Upper lobe of left lung (tissue), 6 donors: ENCODE measurements around the gene ZAP70. TPM values are rescaled to one million over a fixed set of nuclear protein-coding genes. Genes with fewer than 3 reads are reported as not detected.

Experiments used
- ATAC-seq, 2 donors: fragments of 200-7000 bp; cut with Tn5 transposase; one replicate each; pipeline ENCODE4 v1.9.1; 2022; ENCODE audit warnings: mild to moderate bottlenecking in 2 of 2, moderate library complexity in 2 of 2; ENCODE audit not compliant: low FRiP score in 2 of 2
- DNase-seq, 2 donors: peaks; one replicate each; pipeline ENCODE4 v3.0.0-alpha.2; 2019 to 2020
- H3K27ac ChIP-seq, 4 donors: fragments of 200-600 bp; sonication (generic); one replicate each; pipeline ENCODE4 v1.5.1; 2016 to 2019
- H3K27me3 ChIP-seq, 4 donors: fragments of 200-600 bp; sonication (generic); one replicate each; pipeline ENCODE4 v1.5.1; 2017 to 2019
- H3K36me3 ChIP-seq, 4 donors: fragments of 200-600 bp; sonication (generic); one replicate each; pipeline ENCODE4 v1.5.1; 2016 to 2019
- H3K4me1 ChIP-seq, 4 donors: fragments of 200-600 bp; sonication (generic); one replicate each; pipeline ENCODE4 v1.5.1; 2018 to 2019
- H3K4me3 ChIP-seq, 4 donors: fragments of 200-600 bp; sonication (generic); one replicate each; pipeline ENCODE4 v1.5.1; 2017 to 2019; ENCODE audit warnings: mild to moderate bottlenecking in 2 of 4, moderate library complexity in 1 of 4
- H3K9me3 ChIP-seq, 4 donors: fragments of 200-600 bp; sonication (generic); one replicate each; pipeline ENCODE4 v1.5.1; 2018 to 2019
- EP300 ChIP-seq, 4 donors: sonication (generic); formaldehyde crosslinking; IDR thresholded peaks; one replicate each; pipeline ENCODE4 v1.5.1; 2017; ENCODE audit warnings: antibody characterized with exemption in 4 of 4, control low read depth in 2 of 4
- POLR2A ChIP-seq, 4 donors: fragments of 450-650 bp; IDR thresholded peaks; one replicate each; pipeline ENCODE4 v1.5.1; 2016 to 2017; ENCODE audit warnings: antibody characterized with exemption in 4 of 4, mild to moderate bottlenecking in 2 of 4
- POLR2AphosphoS5 ChIP-seq, 2 donors: sonication (generic); formaldehyde crosslinking; IDR thresholded peaks; one replicate each; pipeline ENCODE4 v1.5.1; 2017; ENCODE audit warnings: antibody characterized with exemption in 2 of 2
- WGBS, 2 donors: methylation state at CpG; one replicate each; pipeline ENCODE4 v1.1.5; 2017 to 2018; 5-methylcytosine and 5-hydroxymethylcytosine counted together
- total RNA-seq, 6 donors: library from RNA; depleted of rRNA in 4 of 6; stranded (reverse); fragments of >200 nt in 4 of 6; gene quantifications; one replicate each; pipeline versions ENCODE4 v1.1.0 to v1.2.1, GENCODE V29; 2016 to 2021
- TF ChIP-seq, protein P1 (sequence below), 6 experiments: fragments of 450-650 bp in 4 of 6; fragments of 200-600 bp in 2 of 6; sonication (generic) in 2 of 6; IDR thresholded peaks; one replicate each; pipeline ENCODE4 v1.5.1; 2016 to 2019; ENCODE audit warnings: antibody characterized with exemption in 6 of 6
- donor health status: DM: no; HTN: no; CAD: no; lungs with moderate emphysema.
- donor health status: DM: no; HTN: yes; CAD: no; lungs with severe emphysema.

The ZAP70 gene
- total RNA-seq, 6 donors from 2014 or later: 6.4 to 88.0 (median 11.3) TPM

DNA sequence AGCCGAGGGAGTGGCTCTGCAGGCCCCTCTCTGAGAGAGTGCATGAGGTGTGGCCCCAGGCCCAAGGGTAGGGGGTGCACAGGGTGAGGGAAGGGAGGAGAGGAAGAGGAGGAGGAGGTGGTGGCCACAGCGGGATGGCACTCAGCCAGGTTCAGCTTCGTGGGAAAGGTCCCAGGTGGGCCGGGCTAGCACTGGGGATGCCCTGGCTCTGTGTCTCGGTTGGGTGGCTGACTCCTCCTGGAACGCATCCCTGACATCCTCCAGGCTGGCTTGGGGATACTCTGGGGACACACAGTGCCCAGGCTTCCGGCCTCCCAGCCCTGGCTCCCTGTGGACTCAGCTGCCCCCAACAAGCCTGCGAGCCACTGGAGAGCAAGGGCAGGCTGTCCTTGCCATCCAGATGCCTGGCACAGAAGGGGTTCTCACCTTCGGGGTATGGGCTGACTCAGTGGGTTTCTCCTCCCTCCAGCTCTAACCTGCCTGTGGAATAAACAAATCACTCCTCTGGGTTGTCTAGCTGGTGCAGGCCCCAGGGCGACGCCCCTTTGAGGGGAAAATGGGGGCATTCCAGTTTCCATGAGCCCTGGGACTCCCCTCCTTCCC, 582 bp upstream of the ZAP70 start:
- peak overlapping the region; percentile 18 to 84 (median 28) for H3K27ac ChIP-seq

DNA sequence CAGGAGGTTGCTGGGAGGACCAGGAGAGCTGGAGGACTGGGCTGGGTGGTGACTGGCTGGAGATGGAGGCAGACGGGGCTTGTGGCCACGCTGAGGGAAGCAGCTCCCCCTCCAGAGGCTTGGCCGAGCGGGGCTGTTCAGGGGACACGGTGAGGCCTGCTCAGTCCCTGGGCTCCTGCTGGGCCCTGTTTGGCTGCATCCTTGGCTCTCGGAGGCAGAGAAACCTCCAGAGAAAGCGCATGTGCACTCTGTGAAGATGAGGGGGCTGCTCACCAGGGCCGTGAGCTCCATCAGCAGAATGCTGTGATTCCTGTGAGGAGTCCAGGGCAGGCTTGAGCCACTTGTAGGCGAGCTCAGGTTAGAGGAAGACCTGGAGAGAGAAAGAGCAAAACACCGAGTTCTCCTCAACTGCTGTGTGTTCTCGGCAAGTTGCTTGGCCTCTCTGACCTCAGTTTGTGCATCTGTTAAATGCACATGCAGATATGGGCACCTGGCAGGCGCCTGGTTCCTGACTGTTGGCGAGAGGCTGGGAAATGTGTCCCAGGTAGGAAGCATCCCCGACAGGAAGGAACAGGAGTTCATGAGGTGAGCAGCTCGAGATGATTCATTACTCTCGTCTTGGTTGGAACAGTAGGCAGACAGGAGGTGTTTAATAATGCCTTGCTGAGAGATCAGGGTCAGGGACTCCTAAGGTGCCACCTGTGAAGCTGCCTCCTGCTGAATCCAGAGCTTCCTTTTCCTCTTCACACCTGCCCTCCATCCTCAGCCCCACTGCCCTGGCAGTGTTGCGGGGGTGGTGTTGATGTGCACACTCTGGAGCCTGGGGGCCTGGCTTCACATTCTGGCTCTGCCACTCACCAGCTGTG, 941 bp downstream of the ZAP70 start:
- DNase-seq (peak in 1 of 2 donors; percentile 46), ATAC-seq (no peak)
- Histone ChIP-seq H3K36me3 (no peaks in the 10 kb centered on the region), H3K27ac (peak overlapping the region; percentile 18 to 84 (median 52)), H3K4me3 (peak overlapping the region in 3 of 4 donors; percentile 7 to 37 (median 32)), H3K27me3 (no peaks in the 10 kb centered on the region), H3K4me1 (no peaks in the 10 kb centered on the region), H3K9me3 (no peaks in the 10 kb centered on the region)
- 75 to 82% methylated on average over 15 to 17 of the region's 17 CpGs for WGBS, 2 donors
- TF ChIP-seq POLR2A (IDR thresholded peaks at IDR 0.05) (no peak), POLR2AphosphoS5 (IDR thresholded peaks at IDR 0.05) (no peak), EP300 (IDR thresholded peaks at IDR 0.05) (no peak)
- TF ChIP-seq, protein P1, sequence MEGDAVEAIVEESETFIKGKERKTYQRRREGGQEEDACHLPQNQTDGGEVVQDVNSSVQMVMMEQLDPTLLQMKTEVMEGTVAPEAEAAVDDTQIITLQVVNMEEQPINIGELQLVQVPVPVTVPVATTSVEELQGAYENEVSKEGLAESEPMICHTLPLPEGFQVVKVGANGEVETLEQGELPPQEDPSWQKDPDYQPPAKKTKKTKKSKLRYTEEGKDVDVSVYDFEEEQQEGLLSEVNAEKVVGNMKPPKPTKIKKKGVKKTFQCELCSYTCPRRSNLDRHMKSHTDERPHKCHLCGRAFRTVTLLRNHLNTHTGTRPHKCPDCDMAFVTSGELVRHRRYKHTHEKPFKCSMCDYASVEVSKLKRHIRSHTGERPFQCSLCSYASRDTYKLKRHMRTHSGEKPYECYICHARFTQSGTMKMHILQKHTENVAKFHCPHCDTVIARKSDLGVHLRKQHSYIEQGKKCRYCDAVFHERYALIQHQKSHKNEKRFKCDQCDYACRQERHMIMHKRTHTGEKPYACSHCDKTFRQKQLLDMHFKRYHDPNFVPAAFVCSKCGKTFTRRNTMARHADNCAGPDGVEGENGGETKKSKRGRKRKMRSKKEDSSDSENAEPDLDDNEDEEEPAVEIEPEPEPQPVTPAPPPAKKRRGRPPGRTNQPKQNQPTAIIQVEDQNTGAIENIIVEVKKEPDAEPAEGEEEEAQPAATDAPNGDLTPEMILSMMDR (IDR thresholded peaks at IDR 0.05): no peak

More for the DNA sequence above, 582 bp upstream of the ZAP70 start:
- peak in 1 of 2 donors; percentile 54 for DNase-seq
- no peak for ATAC-seq
- Histone ChIP-seq H3K36me3 (no peaks in the 10 kb centered on the region), H3K27me3 (no peaks in the 10 kb centered on the region), H3K9me3 (no peaks in the 10 kb centered on the region), H3K4me3 (peak overlapping the region in 1 of 4 donors; percentile 37), H3K4me1 (no peaks in the 10 kb centered on the region)
- 77 to 79% methylated on average over 7 to 11 of the region's 11 CpGs for WGBS, 2 donors
- no peak for TF ChIP-seq EP300 (IDR thresholded peaks at IDR 0.05)
- TF ChIP-seq, protein P1 (IDR thresholded peaks at IDR 0.05): no peak
- no peak for TF ChIP-seq POLR2A (IDR thresholded peaks at IDR 0.05)
- TF ChIP-seq POLR2AphosphoS5 (IDR thresholded peaks at IDR 0.05): no peak

DNA sequence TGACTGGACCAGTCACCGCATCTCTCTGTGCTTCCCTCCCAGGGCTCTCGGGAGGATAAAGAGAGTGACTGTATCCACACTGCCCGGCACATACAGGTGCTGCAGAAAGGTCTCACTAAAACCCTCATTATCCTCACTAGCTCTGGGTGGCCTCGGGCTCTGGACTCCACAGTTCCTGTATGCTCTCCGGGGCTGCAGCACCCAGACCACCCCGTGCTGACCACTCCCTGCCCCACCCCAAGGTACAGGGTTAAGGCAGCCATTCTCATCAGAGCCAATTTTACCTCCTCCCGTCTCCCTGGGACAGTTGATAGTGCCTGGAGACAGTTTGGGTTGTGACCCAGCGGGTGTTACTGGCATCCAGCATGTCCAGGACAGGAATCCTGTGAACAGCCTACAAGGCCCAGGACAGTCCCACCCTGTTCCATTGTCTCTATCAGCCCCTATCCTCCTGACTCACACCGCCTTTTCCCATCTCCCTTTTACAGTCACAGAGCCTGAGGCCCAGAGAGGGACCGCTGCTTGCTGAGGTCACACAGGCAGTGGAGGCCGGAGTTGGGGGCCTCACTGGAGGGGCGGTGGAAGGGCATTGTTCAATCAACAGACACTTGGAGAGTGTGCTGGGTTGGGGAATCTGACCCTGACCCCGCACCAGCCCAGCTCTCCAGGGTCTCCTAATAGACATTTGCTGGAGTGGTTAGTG, 1.7 kb downstream of the ZAP70 start:
- no peak for ATAC-seq
- peak in 1 of 2 donors; percentile 16 for DNase-seq
- WGBS, 2 donors: 90 to 92% methylated on average over 12 to 13 of the region's 13 CpGs
- Histone ChIP-seq H3K27me3 (no peaks in the 10 kb centered on the region), H3K27ac (peak overlapping the region in 2 of 4 donors; percentile 32 to 62), H3K4me3 (peak overlapping the region in 2 of 4 donors; percentile 32 to 37), H3K36me3 (no peaks in the 10 kb centered on the region), H3K9me3 (no peaks in the 10 kb centered on the region), H3K4me1 (no peaks in the 10 kb centered on the region)
- TF ChIP-seq POLR2A (IDR thresholded peaks at IDR 0.05) (no peak), POLR2AphosphoS5 (IDR thresholded peaks at IDR 0.05) (no peak), EP300 (IDR thresholded peaks at IDR 0.05) (no peak)
- TF ChIP-seq, protein P1 (IDR thresholded peaks at IDR 0.05): no peak

DNA sequence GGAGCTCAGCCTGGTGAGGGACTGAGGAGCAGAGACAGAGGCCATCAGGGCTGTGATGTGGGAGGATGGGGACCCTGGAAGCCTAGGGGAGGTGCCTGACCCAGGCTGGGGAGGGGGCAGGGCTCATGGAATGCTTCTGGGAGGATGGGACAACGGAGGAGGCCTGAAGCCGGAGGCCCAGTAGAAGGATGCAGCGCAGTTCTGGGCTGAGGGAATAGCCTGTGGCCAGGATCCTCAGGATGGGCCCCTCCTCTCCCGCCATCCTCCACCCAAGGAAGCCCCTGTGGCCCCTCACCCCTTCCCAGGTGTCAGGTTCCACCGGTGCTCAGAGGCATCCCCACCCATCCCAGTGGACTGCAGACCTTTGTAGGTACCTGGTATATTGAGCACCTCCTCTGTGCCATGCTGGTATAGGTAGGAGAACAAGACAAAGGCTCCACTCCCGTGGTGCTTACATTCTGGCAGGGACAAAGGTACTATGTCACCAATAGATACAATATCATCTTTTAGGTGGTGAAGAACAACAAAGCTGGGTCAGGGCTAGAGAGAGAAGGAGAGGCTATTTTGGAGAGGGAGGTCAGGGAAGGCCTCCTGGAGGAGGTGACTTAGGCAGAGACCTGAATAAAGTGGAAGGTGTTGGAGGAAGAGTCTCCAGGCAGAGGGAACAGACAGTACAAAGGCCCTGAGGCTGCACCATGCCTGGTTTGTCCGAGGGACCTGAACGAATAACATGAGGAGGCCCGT, 2.7 kb downstream of the ZAP70 start:
- DNase-seq: peak; percentile 9 to 25
- Histone ChIP-seq H3K4me1 (no peaks in the 10 kb centered on the region), H3K27ac (peak overlapping the region in 1 of 4 donors; percentile 40), H3K36me3 (no peaks in the 10 kb centered on the region), H3K4me3 (no peak overlapping the region), H3K9me3 (no peaks in the 10 kb centered on the region), H3K27me3 (no peaks in the 10 kb centered on the region)
- ATAC-seq: no peak
- WGBS, 2 donors: 78 to 86% methylated on average over 8 to 9 of the region's 9 CpGs
- no peak for TF ChIP-seq EP300 (IDR thresholded peaks at IDR 0.05)
- TF ChIP-seq POLR2AphosphoS5 (IDR thresholded peaks at IDR 0.05): no peak
- TF ChIP-seq POLR2A (IDR thresholded peaks at IDR 0.05): no peak
- TF ChIP-seq, protein P1 (IDR thresholded peaks at IDR 0.05): no peak
